CD4-positive, alpha-beta T cell treated with Interleukin-2 at 100 ng/mL for 4 hours (primary cell): Measurements from ENCODE around the gene ZCCHC8.
"Not testable (repeated sequence)": the region's sequence is repeated elsewhere in the genome, so short reads cannot be mapped to it uniquely, and the experiment has no call there.

Source experiments
- DNase-seq: peaks from one replicate; pipeline ENCODE4 v3.0.0-alpha.2; 2020; ENCODE audit warnings: low spot score

ZCCHC8 gene

GRCh38 chr12:122508163-122508562, 7.4 kb upstream of the ZCCHC8 start:
- DNase-seq, result no peak

GRCh38 chr12:122506393-122506938, 5.7 kb upstream of the ZCCHC8 start:
- no peak for DNase-seq

GRCh38 chr12:122505419-122506051, 4.8 kb upstream of the ZCCHC8 start:
- DNase-seq, result no peak

GRCh38 chr12:122503783-122504590, 3.3 kb upstream of the ZCCHC8 start:
- no peak for DNase-seq

- DNase-seq, result no peak
Observed at GRCh38 chr12:122503147-122503751, 2.5 kb upstream of the ZCCHC8 start.

GRCh38 chr12:122501489-122501989, 807 bp upstream of the ZCCHC8 start:
- DNase-seq, result no peak

GRCh38 chr12:122499991-122500684, 594 bp downstream of the ZCCHC8 start:
- peak; percentile 45 for DNase-seq

GRCh38 chr12:122495258-122495657, 5.5 kb downstream of the ZCCHC8 start:
- no peak for DNase-seq

- not testable (repeated sequence) for DNase-seq
Observed at GRCh38 chr12:122493222-122493621, 7.5 kb downstream of the ZCCHC8 start.

GRCh38 chr12:122491991-122492390, 8.7 kb downstream of the ZCCHC8 start:
- DNase-seq, result no peak

GRCh38 chr12:122489038-122489437, 11.7 kb downstream of the ZCCHC8 start:
- no peak for DNase-seq

GRCh38 chr12:122487807-122488206, 12.9 kb downstream of the ZCCHC8 start:
- DNase-seq, result not testable (repeated sequence)

GRCh38 chr12:122486805-122487426, 13.8 kb downstream of the ZCCHC8 start:
- no peak for DNase-seq

- DNase-seq, result not testable (repeated sequence)
Observed at GRCh38 chr12:122486360-122486759, 14.4 kb downstream of the ZCCHC8 start.

- not testable (repeated sequence) for DNase-seq
Observed at GRCh38 chr12:122484385-122484784, 16.3 kb downstream of the ZCCHC8 start.

- DNase-seq, result no peak
Observed at GRCh38 chr12:122483969-122484368, 16.8 kb downstream of the ZCCHC8 start.

- no peak for DNase-seq
Observed at GRCh38 chr12:122481861-122482260, 18.9 kb downstream of the ZCCHC8 start.

- no peak for DNase-seq
Observed at GRCh38 chr12:122480753-122481152, 20.0 kb downstream of the ZCCHC8 start.

GRCh38 chr12:122474324-122474716, 26.4 kb downstream of the ZCCHC8 start:
- no peak for DNase-seq

- no peak for DNase-seq
Observed at GRCh38 chr12:122473543-122474323, 27.0 kb downstream of the ZCCHC8 start.
